KMS-11 (cell line): ENCODE data around the gene NOL8.

Experiments used
- H2AFZ ChIP-seq: fragments of 200-600 bp; sonication (generic); 2 replicates; pipeline ENCODE4 v1.6.1; 2016; ENCODE audit warnings: antibody characterized with exemption, mixed run types, low read depth
- H3K27ac ChIP-seq: fragments of 200-600 bp; sonication (generic); 2 replicates; pipeline ENCODE4 v1.6.1; 2016; ENCODE audit warnings: mild to moderate bottlenecking, mixed run types
- H3K27me3 ChIP-seq: fragments of 200-600 bp; sonication (generic); 2 replicates; pipeline ENCODE4 v1.6.1; 2017; ENCODE audit warnings: mild to moderate bottlenecking, low read depth, mixed run types, moderate library complexity; ENCODE audit not compliant: insufficient read depth
- H3K36me3 ChIP-seq: fragments of 200-600 bp; sonication (generic); 2 replicates; pipeline ENCODE4 v1.6.1; 2017; ENCODE audit warnings: mild to moderate bottlenecking, mixed run types; ENCODE audit not compliant: insufficient read depth
- H3K4me1 ChIP-seq: fragments of 200-600 bp; sonication (generic); 2 replicates; pipeline ENCODE4 v1.6.1; 2016; ENCODE audit warnings: mild to moderate bottlenecking, low read depth, mixed run types; ENCODE audit not compliant: poor library complexity, severe bottlenecking
- H3K4me2 ChIP-seq: fragments of 200-600 bp; sonication (generic); 2 replicates; pipeline ENCODE4 v1.7.0; 2016; ENCODE audit warnings: mild to moderate bottlenecking, mixed run types
- H3K4me3 ChIP-seq: fragments of 200-600 bp; sonication (generic); IDR thresholded peaks from 2 replicates; pipeline ENCODE4 v1.6.1; 2017; ENCODE audit warnings: low read depth, low read length, mixed read lengths; ENCODE audit not compliant: insufficient read depth
- H3K79me2 ChIP-seq: fragments of 200-600 bp; sonication (generic); 2 replicates; pipeline ENCODE4 v1.6.1; 2016; ENCODE audit warnings: low read depth, mixed run types; ENCODE audit not compliant: insufficient read depth
- H3K9ac ChIP-seq: fragments of 200-600 bp; sonication (generic); 2 replicates; pipeline ENCODE4 v1.6.1; 2016; ENCODE audit warnings: mild to moderate bottlenecking, mixed run types
- H4K20me1 ChIP-seq: fragments of 200-600 bp; sonication (generic); 2 replicates; pipeline ENCODE4 v1.6.1; 2016; ENCODE audit warnings: mild to moderate bottlenecking, mixed run types; ENCODE audit not compliant: insufficient read depth
- TF ChIP-seq, protein P1 (sequence below): fragments of 200-600 bp; sonication (generic); conservative IDR thresholded peaks from 2 replicates; pipeline ENCODE4 v1.6.1; 2017; ENCODE audit warnings: low read depth, mild to moderate bottlenecking, antibody characterized with exemption, low read length, moderate library complexity, mixed read lengths

The NOL8 gene

DNA sequence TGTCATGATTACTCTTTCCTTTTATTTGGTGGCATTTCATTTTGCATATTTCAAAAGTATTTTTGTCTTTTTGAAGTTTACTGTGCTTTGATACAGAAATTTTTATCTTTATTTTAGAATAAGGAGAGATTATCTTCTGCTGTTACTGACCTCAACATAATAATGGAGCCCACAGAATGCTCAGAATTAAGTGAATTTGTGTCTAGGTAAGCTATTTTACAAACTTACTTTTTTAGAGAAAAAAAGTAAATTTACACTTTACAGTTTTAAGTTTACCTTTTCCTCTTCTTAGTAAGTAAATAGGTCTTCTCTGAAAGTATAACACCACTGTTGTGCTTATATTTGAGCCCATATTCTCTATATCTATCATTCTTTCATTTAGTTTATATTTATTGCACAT lies 20.4 kb upstream of the NOL8 start:
- Histone ChIP-seq H3K27ac (no peak overlapping the region), H3K36me3 (no peaks in the 10 kb centered on the region), H2AFZ (no peak overlapping the region), H3K4me1 (no peaks in the 10 kb centered on the region), H3K4me3 (no peak overlapping the region), H3K79me2 (no peaks in the 10 kb centered on the region), H3K9ac (no peak overlapping the region), H4K20me1 (no peaks in the 10 kb centered on the region), H3K27me3 (no peaks in the 10 kb centered on the region), H3K4me2 (no peak overlapping the region)
- TF ChIP-seq, protein P1, sequence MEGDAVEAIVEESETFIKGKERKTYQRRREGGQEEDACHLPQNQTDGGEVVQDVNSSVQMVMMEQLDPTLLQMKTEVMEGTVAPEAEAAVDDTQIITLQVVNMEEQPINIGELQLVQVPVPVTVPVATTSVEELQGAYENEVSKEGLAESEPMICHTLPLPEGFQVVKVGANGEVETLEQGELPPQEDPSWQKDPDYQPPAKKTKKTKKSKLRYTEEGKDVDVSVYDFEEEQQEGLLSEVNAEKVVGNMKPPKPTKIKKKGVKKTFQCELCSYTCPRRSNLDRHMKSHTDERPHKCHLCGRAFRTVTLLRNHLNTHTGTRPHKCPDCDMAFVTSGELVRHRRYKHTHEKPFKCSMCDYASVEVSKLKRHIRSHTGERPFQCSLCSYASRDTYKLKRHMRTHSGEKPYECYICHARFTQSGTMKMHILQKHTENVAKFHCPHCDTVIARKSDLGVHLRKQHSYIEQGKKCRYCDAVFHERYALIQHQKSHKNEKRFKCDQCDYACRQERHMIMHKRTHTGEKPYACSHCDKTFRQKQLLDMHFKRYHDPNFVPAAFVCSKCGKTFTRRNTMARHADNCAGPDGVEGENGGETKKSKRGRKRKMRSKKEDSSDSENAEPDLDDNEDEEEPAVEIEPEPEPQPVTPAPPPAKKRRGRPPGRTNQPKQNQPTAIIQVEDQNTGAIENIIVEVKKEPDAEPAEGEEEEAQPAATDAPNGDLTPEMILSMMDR = no peak

DNA sequence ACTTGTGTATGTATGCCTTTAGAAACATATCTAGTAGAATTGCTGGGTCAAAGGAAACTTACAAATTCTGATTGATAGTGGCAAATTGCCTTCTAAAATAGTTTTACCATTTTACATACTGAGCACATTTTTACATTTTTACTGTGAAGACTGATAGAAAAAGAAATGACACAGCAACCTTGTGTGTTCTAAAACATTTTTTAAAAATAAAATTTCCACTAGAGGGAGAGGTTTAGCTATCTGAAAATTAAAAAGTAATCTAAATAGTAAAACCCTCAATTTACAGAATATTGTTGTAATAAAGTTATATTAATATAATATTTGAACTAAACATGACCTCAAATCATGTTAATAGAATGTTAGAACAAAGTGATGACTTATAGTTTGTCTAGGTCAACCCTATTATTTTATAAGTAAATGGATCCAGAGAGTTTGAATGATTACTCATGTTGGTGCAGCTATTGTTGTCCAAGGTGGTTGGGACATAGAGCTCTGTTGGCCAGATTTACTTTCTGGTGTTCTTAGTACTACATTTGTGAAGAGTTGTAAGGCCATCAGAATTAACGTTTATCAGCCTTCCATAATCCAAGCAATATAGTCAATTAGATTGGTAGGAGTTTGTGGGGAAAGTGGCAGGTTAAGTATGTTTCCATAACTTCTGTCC lies 17.8 kb upstream of the NOL8 start:
- no peaks in the 10 kb centered on the region for H3K27me3 ChIP-seq
- no peaks in the 10 kb centered on the region for H3K36me3 ChIP-seq
- no peak overlapping the region for H3K9ac ChIP-seq
- no peak overlapping the region for H3K27ac ChIP-seq
- H3K4me1 ChIP-seq = no peaks in the 10 kb centered on the region
- H3K4me2 ChIP-seq = no peak overlapping the region
- no peaks in the 10 kb centered on the region for H4K20me1 ChIP-seq
- TF ChIP-seq, protein P1 = no peak
- no peaks in the 10 kb centered on the region for H3K79me2 ChIP-seq
- no peak overlapping the region for H2AFZ ChIP-seq
- no peak overlapping the region for H3K4me3 ChIP-seq

DNA sequence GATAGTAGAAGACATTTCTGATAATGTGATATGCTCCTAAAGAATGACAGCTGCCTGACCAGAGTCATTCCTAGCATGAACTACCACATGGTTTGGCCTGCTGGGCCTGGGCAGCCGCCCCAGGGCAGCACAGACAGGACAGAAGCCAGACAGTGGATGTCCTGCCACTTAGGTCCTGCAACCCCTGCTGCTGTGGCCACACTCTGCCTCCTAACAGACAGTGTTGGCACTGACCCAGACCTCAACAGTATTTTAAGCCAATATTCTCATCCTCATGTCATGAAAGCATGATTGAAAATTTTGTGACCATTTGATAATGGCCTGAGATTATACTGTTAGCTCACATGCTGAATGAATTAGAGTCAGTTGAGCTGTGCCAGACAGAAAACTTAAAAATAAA lies 16.4 kb upstream of the NOL8 start:
- no peak overlapping the region for H3K4me2 ChIP-seq
- H3K27ac ChIP-seq = no peak overlapping the region
- H3K4me3 ChIP-seq = no peak overlapping the region
- no peaks in the 10 kb centered on the region for H3K79me2 ChIP-seq
- TF ChIP-seq, protein P1 = no peak
- no peaks in the 10 kb centered on the region for H3K4me1 ChIP-seq
- H3K36me3 ChIP-seq = no peaks in the 10 kb centered on the region
- no peaks in the 10 kb centered on the region for H3K27me3 ChIP-seq
- no peaks in the 10 kb centered on the region for H4K20me1 ChIP-seq
- no peak overlapping the region for H2AFZ ChIP-seq
- H3K9ac ChIP-seq = no peak overlapping the region

DNA sequence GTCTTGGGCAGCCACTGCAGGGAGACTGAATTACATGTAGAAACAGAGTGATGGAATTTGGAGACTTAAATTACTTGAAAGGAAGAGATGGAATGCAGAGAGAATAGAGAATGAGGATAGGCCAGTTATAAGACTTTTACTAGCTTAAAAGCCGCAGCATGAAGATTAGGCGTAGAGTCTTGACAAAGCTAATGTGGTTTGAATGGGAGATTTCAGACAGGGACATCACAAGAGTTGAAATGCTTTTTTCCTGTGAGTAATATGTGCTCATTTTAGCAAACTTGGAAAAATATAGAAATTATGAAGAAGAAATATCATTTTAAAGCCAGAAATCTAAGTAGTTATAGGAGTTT lies 8.1 kb upstream of the NOL8 start:
- Histone ChIP-seq H3K79me2 (peaks cover 3% of the 10 kb centered on the region; the same call in 1 of the 2 replicates), H3K4me1 (peaks cover 6% of the 10 kb centered on the region), H3K9ac (no peak overlapping the region), H3K27ac (no peak overlapping the region), H2AFZ (no peak overlapping the region), H3K4me3 (no peak overlapping the region), H4K20me1 (no peaks in the 10 kb centered on the region), H3K4me2 (no peak overlapping the region), H3K27me3 (no peaks in the 10 kb centered on the region), H3K36me3 (no peaks in the 10 kb centered on the region)
- TF ChIP-seq, protein P1 = no peak
